SKM-1 (cell line): ENCODE measurements around the gene APCDD1L.
"Not testable (repeated sequence)": the region's sequence is repeated elsewhere in the genome, so short reads cannot be mapped to it uniquely, and the experiment has no call there.

Experiments
- DNase-seq: peaks from one replicate; lab custom pipeline; 2025; ENCODE audit not compliant: unreplicated experiment; lab: John Stamatoyannopoulos, UW

The APCDD1L gene

GRCh38 chr20:58446960-58447265, 68.3 kb downstream of the APCDD1L start:
- no peak for DNase-seq

GRCh38 chr20:58446264-58446959, 68.8 kb downstream of the APCDD1L start:
- no peak for DNase-seq

GRCh38 chr20:58444746-58445255, 70.4 kb downstream of the APCDD1L start:
- no peak for DNase-seq

- DNase-seq: no peak
These were observed 73.5 kb downstream of the APCDD1L start for GRCh38 chr20:58441723-58442122.

- DNase-seq: no peak
These were observed 75.0 kb downstream of the APCDD1L start for GRCh38 chr20:58440021-58440767.

GRCh38 chr20:58438970-58439808, 76.0 kb downstream of the APCDD1L start:
- DNase-seq: no peak

- no peak for DNase-seq
These were observed 78.1 kb downstream of the APCDD1L start for GRCh38 chr20:58436868-58437645.

GRCh38 chr20:58435237-58435636, 80.0 kb downstream of the APCDD1L start:
- DNase-seq: no peak

- DNase-seq: no peak
These were observed 80.9 kb downstream of the APCDD1L start for GRCh38 chr20:58434326-58434725.

- DNase-seq: no peak
These were observed 81.4 kb downstream of the APCDD1L start for GRCh38 chr20:58433759-58434158.

- no peak for DNase-seq
These were observed 82.1 kb downstream of the APCDD1L start for GRCh38 chr20:58433029-58433647.

GRCh38 chr20:58432186-58432954, 82.8 kb downstream of the APCDD1L start:
- no peak for DNase-seq

- DNase-seq: no peak
These were observed 84.1 kb downstream of the APCDD1L start for GRCh38 chr20:58431134-58431533.

GRCh38 chr20:58429303-58429702, 85.9 kb downstream of the APCDD1L start:
- no peak for DNase-seq

GRCh38 chr20:58428364-58428763, 86.8 kb downstream of the APCDD1L start:
- DNase-seq: no peak

GRCh38 chr20:58427571-58427970, 87.6 kb downstream of the APCDD1L start:
- DNase-seq: not testable (repeated sequence)

GRCh38 chr20:58424218-58424969, 90.8 kb downstream of the APCDD1L start:
- DNase-seq: no peak

GRCh38 chr20:58421497-58421850, 93.7 kb downstream of the APCDD1L start:
- DNase-seq: no peak
